Measurements from ENCODE around the gene VSIG8.

VSIG8 gene

DNA sequence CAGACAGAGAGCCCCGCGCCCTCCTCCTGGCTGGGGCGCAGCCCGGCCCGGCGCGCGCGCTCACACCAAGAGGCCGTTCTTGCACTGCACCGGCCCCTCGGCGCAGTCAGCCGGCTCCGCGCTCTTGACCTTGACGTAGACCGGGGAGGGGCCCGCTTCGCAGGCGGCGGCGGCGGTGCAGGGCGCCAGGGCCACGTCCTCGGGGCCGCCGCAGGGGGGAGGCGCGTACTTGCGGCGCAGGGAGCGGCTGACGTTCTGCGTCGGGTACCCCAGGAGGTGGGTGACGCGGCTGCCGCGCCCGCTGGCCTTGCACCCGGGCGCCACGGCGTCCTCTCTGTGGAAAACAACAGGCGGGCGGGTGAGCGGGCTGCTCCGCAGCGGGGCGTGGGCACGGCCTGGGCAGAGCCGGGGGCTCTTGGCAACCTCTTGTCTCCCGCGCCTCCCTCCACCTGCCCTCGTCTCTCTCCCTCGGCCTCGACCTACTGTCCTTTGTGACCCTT, 7.7 kb downstream of the VSIG8 start:
- peak; percentile 85 for DNase-seq

DNA sequence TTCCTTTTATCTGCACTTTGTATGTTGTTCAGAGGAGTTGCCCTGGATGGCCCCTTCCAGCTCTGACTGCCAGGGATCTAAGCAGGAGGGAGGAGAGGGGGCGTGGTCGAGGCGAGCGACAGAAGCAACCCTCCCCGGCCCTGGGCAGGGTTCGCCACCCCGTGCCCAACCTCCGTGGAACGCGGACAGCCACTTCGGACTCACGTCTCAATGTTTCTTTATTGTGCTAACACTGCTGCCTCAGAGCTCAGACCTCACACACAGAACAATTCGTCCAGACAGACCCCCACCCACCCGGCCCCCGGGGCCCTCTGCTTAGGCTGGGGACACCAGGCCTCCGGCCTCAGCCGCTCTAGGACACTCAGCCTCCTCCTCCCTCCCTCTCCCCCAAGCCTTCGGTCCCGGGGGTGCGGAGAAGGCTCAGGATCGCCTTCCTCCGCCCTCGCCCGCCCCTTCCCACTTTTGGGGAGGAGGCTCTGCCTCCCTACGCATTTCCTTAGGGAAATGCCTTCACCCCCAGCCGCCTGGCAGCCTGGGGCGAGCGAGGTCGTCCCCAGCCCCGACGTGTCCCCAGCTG, 8.3 kb downstream of the VSIG8 start:
- DNase-seq: peak; percentile 57

DNA sequence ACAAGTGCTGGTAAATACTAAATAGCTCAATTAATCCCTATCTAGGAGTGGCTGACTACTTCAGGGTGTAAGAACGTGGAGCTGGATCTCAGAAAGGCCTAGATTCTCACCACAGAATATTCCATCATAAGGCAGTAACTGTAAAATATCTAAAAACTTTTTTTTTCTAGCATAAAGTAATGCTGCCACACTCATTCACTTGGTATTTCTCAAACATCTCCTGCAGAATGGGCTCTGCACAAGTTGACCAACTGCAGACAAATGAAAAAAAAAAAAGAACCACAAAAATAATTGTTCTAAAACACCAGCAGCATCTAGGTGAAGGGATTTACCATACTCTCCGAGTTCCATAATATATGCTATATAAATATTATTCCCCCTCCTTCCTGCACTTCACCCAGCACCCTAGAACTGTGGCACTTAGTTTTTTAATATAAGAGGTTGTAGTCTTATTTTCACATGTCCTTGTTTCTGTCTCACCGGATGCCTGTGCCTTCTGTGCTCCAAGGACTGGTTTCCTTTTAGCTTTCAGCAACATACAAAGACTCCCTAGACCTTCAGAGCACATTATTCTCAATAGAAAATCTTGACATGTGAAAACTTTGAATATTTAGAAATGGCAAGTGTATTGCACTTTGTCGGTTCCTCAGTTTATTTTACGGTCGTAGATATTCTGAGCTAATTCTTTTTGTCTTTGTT, 8.9 kb downstream of the VSIG8 start:
- DNase-seq: no peak

DNA sequence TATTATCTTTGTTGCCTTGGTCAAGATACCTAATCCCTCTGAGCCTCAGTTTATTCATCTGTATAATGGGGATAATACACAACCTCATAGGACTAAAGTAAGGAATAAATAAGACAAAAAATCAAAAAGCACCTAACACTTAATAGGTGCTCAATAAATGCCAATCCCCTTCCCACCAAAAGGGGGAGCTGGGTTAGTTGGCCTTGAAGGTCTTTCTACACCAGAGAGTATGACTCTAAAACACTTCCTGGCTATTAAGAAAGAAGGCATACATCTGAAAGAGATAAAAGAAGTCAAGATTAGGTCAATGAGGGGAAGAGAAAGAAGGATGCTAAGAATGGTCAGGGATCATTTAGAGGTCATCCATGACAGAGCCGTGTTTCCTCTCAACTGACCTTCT, 11.1 kb downstream of the VSIG8 start:
- DNase-seq: no peak

DNA sequence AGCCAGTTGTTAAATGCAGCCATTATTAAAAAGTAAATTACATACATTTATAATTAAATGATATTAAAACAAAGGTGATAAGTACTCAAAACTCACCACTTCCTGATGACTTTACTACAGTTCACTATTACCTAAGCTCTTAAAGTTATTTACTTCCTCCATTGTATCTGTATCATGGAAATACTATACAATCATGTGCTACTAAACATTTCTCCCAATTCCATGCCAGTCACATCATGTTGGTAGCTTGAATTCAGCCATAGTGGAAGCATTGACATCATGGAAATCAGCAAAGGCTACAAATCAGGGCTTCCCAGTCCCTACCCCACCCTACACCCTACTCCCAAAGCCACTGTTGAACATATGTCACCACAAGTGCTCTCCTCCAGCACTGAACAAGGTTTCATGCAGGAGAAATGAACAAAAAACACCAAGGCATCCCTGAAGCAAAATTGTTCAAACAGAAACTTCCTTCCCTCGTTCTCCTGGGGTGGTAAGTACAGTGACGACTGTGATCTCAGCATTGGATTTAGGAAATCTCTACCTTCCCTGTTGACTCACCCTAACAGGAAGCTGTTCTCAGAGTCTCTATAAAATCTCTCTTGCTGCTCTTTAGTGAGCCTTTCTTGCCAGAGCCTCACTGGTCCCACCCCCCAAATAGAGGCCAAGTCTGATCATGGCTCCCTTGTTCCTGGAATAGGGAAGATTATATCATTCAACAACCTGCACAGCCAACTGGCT, 12.7 kb downstream of the VSIG8 start:
- DNase-seq: no peak

DNA sequence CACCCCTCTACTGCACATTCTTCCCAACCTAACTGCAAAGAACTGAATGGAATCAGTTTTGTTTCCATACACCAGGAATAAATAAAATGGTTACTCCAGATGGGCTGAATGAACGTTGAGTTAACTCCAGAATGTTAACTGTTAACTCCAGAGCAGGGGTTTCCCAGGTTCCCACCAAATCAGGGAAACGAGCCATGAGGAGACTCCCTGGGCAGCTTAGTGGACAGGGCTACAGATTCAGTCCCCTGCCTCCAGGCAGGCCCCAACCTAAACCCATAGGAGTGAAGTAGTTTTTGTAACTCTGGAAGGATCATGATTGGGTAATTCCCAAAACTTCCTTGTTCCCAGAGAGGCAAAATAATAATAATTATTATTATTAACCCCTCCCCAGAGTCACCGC, 14.1 kb downstream of the VSIG8 start:
- no peak for DNase-seq

DNA sequence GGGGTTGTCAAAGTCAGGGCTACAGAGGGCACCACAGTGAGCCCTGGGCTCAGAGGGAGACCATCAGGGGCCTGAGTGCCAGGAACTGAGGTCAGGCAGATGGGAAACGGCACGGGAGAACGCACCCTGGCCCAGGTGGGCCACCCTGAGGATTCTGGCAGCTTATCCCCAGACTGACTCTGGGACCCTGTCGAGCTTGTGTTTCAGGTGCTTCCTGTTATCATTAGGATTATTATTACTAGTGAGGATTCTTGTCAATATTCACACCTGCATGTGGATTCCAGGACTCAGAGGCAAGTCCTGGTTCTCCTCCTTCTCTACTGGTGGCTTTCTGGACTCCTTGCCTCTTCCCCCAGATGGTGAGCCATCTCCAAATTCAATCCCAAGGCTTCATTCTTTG, 15.2 kb downstream of the VSIG8 start:
- no peak for DNase-seq

DNA sequence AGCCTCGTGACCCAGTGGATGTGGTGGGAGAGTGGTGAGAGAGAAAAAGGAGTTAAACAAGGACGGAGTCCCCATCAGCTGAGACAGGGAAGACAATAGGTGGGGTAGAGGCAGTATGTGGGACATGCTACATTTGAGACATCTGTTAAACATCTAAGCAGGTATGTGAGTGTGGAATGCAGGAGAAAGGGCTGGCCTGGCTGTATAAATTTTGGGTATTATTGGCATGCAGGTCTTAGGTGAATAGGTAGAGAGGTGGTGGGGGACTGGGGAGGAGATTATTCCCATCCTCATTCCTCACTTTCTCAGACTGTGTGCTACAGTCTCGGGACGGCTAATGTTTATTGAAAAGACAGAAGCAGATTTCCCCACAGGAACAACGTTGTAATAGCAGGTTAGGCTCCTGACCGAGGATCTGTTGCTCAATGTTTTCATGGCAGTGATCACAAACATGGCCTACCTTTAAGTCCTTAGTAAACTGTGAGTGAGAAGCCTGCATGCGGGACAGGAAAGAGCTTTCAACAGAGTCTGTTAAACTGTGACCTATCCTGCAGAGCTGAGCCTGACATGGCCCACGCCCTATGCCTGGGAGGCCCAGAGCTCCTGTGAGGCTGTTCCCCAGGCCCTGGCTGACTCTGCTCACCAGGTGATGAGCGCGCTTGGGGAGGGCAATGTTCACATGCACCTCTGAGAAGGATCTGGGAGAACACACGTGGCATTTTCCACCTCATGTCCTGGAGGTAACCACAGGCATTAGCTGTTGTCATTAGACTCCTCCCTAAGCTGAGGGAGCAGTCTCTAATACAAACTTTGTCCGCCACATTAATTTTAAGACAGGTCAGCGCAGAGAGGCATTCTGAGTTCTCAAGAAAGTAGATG, 16.5 kb downstream of the VSIG8 start:
- no peak for DNase-seq

DNA sequence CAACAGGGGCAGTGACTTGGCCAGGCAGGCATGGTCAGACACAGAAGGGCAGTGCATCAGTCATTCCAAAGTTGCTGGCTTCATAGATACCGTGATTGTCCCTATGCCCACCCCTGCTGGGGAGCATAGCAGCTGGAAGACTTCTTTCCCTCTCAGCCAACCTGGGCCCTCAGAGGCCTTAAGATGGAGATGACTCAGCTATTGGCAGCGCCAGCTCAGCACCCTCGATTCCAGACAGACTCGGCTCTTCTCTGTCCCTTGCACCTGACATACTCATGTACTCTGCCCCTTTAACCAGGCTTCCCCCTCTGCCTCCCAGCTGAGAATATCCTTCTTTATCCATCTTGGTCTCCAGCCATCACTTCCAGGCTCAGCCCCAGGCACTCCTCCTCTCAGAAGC, 19.0 kb downstream of the VSIG8 start:
- no peak for DNase-seq

DNA sequence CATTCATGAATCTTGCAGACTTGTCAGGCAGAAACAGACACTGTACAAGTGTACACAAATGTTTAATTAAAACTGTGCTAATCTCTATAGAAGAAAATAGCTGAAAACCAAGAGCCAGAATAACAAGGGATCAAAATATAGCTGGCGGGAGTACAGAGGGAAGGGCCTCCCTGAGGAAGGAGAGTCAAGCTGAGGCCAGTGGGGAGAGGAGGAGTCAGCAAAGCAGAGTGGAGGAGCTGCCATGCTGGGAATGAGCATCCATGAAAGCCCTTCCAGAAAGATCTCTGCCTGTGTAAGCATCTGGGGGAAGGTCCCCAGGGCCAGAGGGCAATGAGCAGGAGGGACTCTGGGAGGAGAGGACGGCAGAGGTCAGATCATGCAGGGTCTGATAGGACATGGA, 20.7 kb downstream of the VSIG8 start:
- no peak for DNase-seq

DNA sequence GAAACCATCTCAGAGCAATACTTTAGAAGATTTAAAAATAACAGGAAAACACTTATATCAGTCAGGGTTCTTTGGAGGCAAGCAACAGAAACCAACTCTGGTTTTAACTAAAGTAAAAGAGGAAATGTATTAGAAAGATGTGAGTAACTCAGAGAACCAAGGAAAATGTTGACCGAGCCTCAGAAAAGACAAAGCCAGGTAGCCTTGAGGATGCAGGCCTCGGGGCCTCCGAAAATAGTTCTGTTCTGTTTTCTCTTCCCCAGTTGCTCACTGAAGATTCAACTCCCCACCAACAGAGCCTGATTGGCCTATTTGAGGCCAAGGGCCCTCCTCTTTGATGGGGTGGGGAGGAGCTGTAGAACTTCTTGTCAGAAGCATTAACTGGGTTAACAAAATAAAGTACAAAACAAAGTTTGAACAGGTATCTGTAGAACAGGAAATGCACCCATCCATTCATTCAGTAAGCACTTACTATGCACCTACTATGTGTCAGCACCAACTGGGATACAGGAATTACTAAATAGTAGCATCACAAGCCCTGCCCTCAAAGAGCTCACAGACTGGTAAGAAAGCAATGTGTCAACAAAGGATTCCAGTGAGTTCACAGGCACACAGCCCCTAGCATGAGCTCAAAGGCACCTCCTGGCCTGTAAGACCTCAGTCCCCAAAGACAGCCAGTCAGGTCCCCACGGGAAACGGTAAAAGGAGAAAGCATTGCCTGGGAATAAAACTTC, 23.2 kb downstream of the VSIG8 start:
- no peak for DNase-seq

DNA sequence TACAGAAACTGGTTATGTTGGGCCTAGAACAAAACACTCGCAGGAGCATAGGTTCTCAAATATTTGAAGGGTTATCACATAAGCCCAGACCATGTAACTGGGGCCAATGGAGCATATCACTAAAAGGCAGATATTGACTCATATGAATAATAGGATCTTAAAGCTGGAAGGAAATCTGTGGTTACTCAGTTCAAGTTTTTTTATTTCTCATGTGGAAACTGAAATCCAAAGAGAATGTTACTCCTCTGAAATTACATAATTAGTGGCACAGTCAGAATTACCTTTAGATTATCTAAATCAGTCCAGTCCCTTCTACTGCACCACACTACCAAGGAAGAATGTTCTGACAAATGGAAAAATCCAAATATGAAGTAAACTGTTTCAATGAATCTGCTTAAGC, 23.7 kb downstream of the VSIG8 start:
- no peak for DNase-seq

DNA sequence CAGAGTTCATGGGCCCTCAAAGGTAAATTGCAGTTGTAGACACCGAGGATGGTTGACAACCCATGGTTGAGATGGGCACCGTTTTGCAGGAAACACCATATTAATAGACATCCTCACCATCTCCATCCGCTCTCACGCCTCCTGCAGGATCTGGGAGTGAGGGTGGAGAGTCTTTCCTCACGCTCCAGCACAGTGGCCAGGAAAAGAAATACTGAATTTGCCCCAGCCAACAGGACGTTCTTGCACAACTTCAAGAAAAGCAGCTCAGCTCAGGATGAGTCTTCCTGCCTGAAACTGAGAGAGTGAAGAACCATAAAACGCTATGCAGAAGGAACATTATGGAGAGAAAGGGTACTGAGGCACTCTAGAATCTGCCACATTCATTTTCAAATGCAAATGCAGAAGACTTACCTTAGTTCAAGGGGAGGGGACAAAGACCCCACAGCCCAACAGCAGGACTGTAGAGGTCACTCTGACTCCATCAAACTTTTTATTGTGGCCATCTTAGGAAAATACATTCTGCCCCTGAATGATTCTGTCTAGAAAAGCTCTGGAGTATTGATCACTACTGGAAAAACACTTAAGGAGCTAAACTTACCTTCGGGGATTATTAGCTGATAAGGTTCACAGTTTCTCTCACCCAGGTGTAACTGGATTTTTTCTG, 26.5 kb downstream of the VSIG8 start:
- no peak for DNase-seq

DNA sequence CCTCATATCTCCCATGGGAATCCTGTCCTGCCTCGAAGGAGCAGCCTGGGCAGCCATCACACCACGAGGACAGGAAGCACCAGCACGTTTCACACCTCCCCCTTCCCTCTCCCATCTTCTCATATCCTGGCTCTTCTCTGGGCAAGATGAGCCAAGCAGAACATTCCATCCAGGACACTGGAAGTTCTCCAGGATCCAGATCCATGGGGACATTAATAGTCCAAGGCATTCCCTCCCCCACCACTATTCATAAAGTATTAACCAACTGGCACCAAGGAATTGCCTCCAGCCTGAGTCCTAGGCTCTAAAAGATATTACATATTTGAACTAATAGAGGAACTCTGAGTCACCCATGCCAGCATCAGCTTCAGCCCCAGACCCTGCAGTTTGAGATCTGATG, 27.1 kb downstream of the VSIG8 start:
- no peak for DNase-seq

DNA sequence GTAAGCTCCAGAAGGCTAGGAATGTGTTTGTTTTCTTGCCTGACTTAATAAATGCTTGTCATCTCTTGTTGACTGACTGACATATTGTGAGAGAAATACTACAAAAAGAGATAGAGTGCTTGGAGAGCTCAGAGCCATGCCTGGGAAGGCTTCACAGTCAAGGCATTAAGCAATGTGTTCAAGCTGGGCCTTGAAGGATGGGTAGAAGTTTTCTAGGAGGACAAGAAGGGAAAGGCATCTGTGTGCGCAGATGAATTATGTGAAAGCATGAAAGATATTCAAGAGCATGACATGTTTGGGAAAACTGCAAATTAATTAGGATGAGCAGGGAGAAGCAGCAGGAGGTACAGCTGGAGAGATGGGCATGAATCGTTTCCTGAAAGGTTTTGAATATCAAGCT, 30.1 kb downstream of the VSIG8 start:
- DNase-seq: no peak

DNA sequence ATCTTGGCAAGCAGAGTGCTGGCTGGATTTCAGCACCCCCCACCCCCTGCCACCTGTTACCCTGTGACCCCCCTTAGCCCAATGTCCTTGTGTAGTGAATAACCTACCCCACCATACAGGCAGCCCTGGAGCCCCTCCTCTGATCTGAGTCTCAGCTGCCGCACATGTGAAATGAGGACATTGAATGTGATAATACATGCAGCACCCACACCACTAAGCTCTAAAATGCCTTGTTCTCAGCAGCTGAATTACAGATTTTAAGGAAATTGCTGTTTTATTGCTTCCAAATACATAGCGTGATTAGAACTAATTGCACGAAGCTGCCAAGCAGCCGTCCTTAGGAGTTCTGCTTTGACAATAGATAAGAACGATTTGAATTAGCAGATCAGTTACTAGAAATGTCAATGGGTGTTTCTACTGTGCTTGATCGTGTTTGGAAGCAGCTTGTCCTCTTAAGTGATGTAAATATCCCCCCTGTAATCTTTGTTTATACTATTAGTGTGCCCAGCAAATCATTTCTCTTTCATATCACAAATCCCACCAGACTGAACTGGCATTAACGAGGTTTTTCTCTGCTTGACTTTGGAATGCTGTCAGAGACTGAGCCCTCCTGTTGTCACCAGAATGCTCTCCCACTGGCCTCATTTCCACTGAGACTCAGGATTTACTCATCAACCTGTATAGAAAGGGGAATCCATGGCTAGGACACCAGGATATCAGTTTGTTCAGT, 30.9 kb downstream of the VSIG8 start:
- no peak for DNase-seq

DNA sequence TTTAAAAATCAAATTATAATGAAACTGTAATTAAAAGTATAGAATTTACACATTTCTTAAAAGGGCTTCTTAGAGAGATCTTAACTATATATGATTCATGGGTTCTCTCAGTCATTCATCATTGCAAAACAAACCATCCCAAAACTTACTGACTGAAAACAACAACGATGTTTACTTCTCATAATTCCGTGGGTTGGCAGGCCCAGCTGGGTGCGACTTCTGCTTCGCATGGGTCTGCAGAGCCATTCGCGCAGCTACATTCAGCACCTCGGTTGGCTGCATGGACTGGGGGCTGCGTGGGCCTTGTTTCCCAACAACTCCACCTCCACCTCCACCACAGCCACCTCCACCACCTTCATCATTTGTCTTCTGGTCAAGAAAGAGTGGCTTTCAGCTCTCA, 31.7 kb downstream of the VSIG8 start:
- no peak for DNase-seq

DNA sequence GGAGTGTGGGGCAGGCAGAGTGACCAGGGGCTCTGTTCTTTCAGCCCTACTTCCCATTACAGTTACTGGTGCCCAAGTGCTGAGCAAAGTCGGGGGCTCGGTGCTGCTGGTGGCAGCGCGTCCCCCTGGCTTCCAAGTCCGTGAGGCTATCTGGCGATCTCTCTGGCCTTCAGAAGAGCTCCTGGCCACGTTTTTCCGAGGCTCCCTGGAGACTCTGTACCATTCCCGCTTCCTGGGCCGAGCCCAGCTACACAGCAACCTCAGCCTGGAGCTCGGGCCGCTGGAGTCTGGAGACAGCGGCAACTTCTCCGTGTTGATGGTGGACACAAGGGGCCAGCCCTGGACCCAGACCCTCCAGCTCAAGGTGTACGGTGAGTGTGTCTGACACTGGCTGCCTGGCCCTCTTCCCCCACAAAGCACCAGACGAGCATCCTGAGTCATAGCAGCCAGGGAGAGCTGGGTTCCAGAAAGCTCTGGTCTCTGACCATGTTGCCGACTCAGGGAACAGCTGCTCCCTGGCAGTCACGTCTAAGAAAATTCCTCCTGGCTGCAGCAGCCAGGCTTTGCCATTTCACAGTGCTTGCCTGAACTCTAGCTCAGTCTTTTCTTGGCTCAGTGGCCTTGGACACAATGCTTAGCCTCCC, 32.5 kb downstream of the VSIG8 start:
- DNase-seq: no peak

DNA sequence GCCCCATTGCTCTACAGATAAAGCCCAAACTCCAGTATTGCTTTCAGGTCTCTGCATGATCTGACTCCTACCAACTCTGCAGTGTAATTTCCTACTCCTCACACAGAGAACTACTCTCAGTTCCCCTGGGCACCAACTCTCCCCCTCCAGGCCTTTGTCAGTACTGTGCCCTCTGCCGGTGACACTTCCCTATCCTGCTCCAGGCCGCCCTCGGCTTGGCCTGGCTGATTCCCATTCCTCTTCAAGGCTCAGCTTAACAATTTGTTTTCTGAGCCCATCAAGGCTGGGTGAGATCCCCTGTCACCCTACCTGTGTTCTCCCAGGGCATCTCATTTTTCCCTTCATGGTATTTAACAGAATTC, 33.2 kb downstream of the VSIG8 start:
- no peak for DNase-seq

DNA sequence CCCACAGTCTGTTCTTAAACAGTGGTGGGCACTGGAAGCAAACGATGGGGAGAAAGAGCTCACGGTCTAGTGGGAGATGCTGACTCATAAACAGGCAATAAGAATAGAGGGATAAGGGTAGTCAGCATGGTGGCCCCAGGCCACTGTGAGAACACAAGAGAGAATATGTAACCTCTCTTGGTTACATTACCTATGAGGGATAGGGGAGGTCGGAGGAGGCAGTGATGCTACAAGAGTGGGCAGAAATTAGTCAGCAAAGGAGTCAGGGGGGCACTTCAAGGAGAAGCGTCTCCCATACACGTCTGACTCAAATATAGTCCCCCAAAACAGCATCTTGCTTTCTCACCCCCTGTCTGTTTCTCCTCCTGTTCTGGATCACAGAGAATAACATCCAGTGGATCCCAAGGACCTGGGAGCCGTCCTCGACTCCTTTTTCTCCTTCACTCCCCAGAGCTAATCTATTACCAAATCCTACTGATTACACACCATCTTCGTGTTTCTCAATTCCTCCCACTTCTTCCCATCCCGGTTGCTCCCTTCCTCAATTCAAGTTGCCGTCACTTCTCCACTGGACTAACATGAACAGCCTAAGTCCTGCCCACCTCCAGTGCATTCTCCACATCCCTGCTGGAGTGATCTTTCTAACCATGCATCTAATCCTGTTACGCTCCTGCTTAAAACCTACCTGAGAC, 33.7 kb downstream of the VSIG8 start:
- DNase-seq: no peak
